BJ (cell line): Measurements from ENCODE around the gene DLGAP1. TPM values are rescaled to one million over a fixed set of nuclear protein-coding genes. Genes with fewer than 3 reads are reported as not detected.

Experiments used
- CTCF ChIA-PET: fragments of 350-600 bp; formaldehyde crosslinking; extraction: SDS; loops from one replicate; lab custom pipeline; 2021; ENCODE audit warnings: antibody characterized with exemption, inconsistent platforms; lab: Yijun Ruan, JAX
- POLR2A ChIA-PET: fragments of 300-600 bp; sonication (Branson Sonifier 250); formaldehyde crosslinking; extraction: SDS; loops from one replicate; lab custom pipeline; 2021; ENCODE audit warnings: antibody characterized with exemption; lab: Charles Lee
- DNase-seq: peaks from one replicate; pipeline ENCODE4 v3.0.0-alpha.2; 2011; ENCODE audit warnings: low read depth
- H3K27me3 ChIP-seq: 2 replicates; pipeline ENCODE4 v1.6.0; 2011; ENCODE audit warnings: low read length; ENCODE audit not compliant: control insufficient read depth, insufficient read depth
- H3K36me3 ChIP-seq: 2 replicates; pipeline ENCODE4 v1.5.1; 2011; ENCODE audit warnings: low read length; ENCODE audit not compliant: control insufficient read depth, insufficient read depth
- H3K4me3 ChIP-seq: 2 replicates; pipeline ENCODE4 v1.5.1; 2011; ENCODE audit warnings: low read depth, mild to moderate bottlenecking, control low read depth, low read length
- polyA plus RNA-seq: library from polyadenylated mRNA; depleted of rRNA; stranded (reverse); fragments of >200 nt; gene quantifications from 2 replicates; pipeline ENCODE4 v1.2.3, GENCODE V29; 2011
- TF ChIP-seq, protein P1 (sequence below): IDR thresholded peaks from 2 replicates; pipeline ENCODE4 v1.5.1; 2011; ENCODE audit warnings: low read depth, mild to moderate bottlenecking, control low read depth, inconsistent platforms, low read length, moderate library complexity; ENCODE audit not compliant: insufficient read depth

The DLGAP1 gene
- polyA plus RNA-seq, 1 experiment, result 0.02 TPM

DNA sequence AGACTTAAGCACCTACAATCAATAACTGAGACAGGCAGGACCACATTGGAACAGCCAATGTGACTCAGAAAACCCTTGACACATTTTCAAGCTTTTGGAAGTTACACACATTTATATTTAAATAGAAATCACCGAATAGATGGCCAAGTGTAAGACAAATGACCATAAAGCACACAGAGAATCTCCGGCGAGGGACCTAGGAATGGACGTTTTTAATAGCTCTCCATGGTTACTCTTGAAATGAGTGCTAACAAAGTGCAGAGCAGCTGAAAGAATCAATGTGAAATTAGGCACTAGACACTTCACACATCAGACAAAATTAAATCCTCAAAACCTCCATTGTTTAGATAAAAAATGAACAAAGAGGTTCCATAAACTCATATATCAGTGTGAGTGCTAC, 376.9 kb downstream of the DLGAP1 start:
- ChIA-PET CTCF (no interaction called here), POLR2A (no interaction called here)
- TF ChIP-seq, protein P1, sequence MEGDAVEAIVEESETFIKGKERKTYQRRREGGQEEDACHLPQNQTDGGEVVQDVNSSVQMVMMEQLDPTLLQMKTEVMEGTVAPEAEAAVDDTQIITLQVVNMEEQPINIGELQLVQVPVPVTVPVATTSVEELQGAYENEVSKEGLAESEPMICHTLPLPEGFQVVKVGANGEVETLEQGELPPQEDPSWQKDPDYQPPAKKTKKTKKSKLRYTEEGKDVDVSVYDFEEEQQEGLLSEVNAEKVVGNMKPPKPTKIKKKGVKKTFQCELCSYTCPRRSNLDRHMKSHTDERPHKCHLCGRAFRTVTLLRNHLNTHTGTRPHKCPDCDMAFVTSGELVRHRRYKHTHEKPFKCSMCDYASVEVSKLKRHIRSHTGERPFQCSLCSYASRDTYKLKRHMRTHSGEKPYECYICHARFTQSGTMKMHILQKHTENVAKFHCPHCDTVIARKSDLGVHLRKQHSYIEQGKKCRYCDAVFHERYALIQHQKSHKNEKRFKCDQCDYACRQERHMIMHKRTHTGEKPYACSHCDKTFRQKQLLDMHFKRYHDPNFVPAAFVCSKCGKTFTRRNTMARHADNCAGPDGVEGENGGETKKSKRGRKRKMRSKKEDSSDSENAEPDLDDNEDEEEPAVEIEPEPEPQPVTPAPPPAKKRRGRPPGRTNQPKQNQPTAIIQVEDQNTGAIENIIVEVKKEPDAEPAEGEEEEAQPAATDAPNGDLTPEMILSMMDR, result no peak
- Histone ChIP-seq H3K27me3 (no peaks in the 10 kb centered on the region), H3K36me3 (no peaks in the 10 kb centered on the region), H3K4me3 (no peak overlapping the region)
- DNase-seq, result no peak

DNA sequence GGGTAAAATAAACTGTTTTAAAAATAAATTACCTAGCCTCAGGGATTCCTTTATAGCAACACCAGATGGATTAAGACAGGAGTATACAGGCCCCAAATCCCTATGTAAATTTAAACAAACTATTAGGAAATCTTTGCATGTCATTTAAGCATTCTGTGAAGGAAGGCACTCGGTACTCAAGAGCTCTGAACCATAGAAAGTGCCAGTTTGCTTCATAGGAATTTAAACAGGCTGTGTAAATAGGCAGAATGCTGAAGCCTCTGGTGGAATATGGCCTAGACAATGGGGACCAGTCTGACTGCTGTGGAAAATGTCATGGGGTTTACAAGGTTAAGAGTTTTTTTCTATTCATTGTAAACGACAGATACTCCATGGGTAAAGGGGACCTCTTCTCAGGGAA, 377.4 kb downstream of the DLGAP1 start:
- DNase-seq, result no peak
- POLR2A ChIA-PET, result no interaction called here
- CTCF ChIA-PET, result no interaction called here
- Histone ChIP-seq H3K36me3 (no peaks in the 10 kb centered on the region), H3K4me3 (no peak overlapping the region), H3K27me3 (no peaks in the 10 kb centered on the region)
- TF ChIP-seq, protein P1, result no peak

DNA sequence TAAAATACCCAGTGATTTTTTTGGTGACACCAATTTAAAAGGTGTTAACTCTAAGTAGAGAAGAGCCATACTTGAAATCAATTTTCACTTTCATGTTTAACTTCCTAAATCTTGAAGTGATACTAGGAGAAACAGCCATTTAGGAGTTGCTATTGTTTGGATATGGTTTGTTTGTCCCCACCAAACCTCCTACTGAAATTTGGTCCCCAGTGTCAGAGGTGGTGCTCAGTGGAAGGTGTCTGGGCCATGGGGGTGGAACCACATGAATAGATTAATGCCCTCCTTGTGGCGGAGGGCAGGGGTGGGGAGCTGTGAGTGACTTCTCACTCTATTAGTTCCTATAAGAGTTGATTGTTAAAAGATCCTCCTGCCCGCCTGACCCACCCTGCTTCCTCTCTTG, 377.9 kb downstream of the DLGAP1 start:
- no peak for DNase-seq
- Histone ChIP-seq H3K27me3 (no peaks in the 10 kb centered on the region), H3K4me3 (no peak overlapping the region), H3K36me3 (no peaks in the 10 kb centered on the region)
- CTCF ChIA-PET, result no interaction called here
- TF ChIP-seq, protein P1, result no peak
- POLR2A ChIA-PET, result no interaction called here

DNA sequence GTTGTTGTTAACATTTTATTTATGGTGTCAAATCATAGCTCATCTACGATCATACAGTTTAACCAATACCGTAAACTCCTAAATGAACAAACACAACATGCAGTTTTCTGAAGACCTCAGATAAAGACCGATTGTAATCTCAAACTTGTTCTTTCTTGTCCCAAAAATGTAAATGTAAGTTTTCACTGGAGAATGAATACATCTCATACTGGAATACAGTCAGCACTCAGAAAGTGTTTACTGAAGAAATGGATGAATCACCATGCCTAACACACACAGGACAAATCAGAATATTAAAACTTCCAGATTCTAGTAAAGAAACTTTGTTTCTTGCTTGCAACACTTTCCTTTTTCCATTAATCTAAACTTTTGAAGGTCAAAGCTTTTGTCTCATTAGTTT, 380.5 kb downstream of the DLGAP1 start:
- Histone ChIP-seq H3K27me3 (no peaks in the 10 kb centered on the region), H3K4me3 (no peak overlapping the region), H3K36me3 (no peaks in the 10 kb centered on the region)
- ChIA-PET CTCF (no interaction called here), POLR2A (no interaction called here)
- no peak for DNase-seq
- TF ChIP-seq, protein P1, result no peak

DNA sequence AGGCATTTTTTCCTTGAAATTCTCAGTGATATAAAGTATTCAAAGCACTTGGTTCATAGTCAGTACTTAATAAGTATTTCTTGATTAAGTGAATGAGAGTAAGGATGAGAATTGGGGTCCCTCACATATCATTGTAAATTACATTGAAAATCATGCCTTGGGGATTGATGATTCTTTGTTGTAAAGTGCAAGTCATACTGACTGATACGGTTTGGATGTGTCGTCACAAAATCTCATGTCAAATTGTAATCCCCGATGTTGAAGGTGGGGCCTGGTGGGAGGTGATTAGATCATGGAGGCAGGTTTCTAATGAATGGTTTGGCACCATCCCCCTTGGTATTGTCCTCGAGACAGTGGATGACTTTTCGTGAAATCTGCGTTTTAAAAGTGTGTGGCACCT, 385.9 kb downstream of the DLGAP1 start:
- DNase-seq, result no peak
- no peak overlapping the region for H3K4me3 ChIP-seq
- no peaks in the 10 kb centered on the region for H3K36me3 ChIP-seq
- no peaks in the 10 kb centered on the region for H3K27me3 ChIP-seq
- ChIA-PET CTCF (interaction anchor here (0.6 to 1.3 kb wide), 5 partner anchors 11 to 378 kb away, joined by 3 to 5 read pairs (median 4); no protein-coding TSS in a partner anchor), POLR2A (no interaction called here)
- TF ChIP-seq, protein P1, result no peak
